ENCODE measurements around the gene C1orf74.

- TF ChIP-seq POLR2A (IDR thresholded peaks at IDR 0.05) (no peak), CTCF (IDR thresholded peaks at IDR 0.05) (no peak), EP300 (IDR thresholded peaks at IDR 0.05; ENCODE audit: low read depth) (no peak), POLR2AphosphoS5 (IDR thresholded peaks at IDR 0.05) (no peak)
Measured at GRCh38 chr1:209777587-209777986, 6.8 kb downstream of the C1orf74 start.
